GM08714 (cell line): ENCODE measurements around the gene NRN1.

Experiments
- H3K4me3 ChIP-seq: fragments of 200-500 bp; sonication (Bioruptor generic); 2 replicates; pipeline ENCODE4 v1.5.1; 2014; ENCODE audit warnings: mild to moderate bottlenecking, low read length, inconsistent platforms
- ZNF274 ChIP-seq: IDR thresholded peaks from 2 replicates; pipeline ENCODE4 v1.6.1; 2012; ENCODE audit warnings: mild to moderate bottlenecking, low read depth, low read length

The NRN1 gene

GRCh38 chr6:6006006-6006427 is 708 bp downstream of the NRN1 start:
- TF ChIP-seq ZNF274 = no peak
- peak overlapping the region; percentile 88 for H3K4me3 ChIP-seq

- TF ChIP-seq ZNF274 = no peak
These were observed 1.4 kb downstream of the NRN1 start for GRCh38 chr6:6005051-6006005.

GRCh38 chr6:6004390-6004995 is 2.2 kb downstream of the NRN1 start:
- no peak for TF ChIP-seq ZNF274
- H3K4me3 ChIP-seq = peak overlapping the region; percentile 52

More at GRCh38 chr6:6005051-6006005, 1.4 kb downstream of the NRN1 start:
- peak overlapping the region; percentile 52; the same call in 1 of the 2 replicates for H3K4me3 ChIP-seq

GRCh38 chr6:6003621-6004366 is 2.9 kb downstream of the NRN1 start:
- H3K4me3 ChIP-seq = peak overlapping the region; percentile 52
- no peak for TF ChIP-seq ZNF274

- peak overlapping the region; percentile 52; the same call in 1 of the 2 replicates for H3K4me3 ChIP-seq
- no peak for TF ChIP-seq ZNF274
These were observed 3.7 kb downstream of the NRN1 start for GRCh38 chr6:6002848-6003620.

- no peak overlapping the region; the same call in 1 of the 2 replicates for H3K4me3 ChIP-seq
- no peak for TF ChIP-seq ZNF274
These were observed 4.5 kb downstream of the NRN1 start for GRCh38 chr6:6002005-6002847.

GRCh38 chr6:6001443-6001842 is 5.3 kb downstream of the NRN1 start:
- H3K4me3 ChIP-seq = no peak overlapping the region
- TF ChIP-seq ZNF274 = no peak

GRCh38 chr6:5999688-6000608 is 6.8 kb downstream of the NRN1 start:
- H3K4me3 ChIP-seq = no peak overlapping the region
- no peak for TF ChIP-seq ZNF274

GRCh38 chr6:5998711-5999687 is 7.7 kb downstream of the NRN1 start:
- no peak for TF ChIP-seq ZNF274
- no peak overlapping the region for H3K4me3 ChIP-seq

GRCh38 chr6:5998236-5998635 is 8.5 kb downstream of the NRN1 start:
- TF ChIP-seq ZNF274 = no peak
- no peak overlapping the region for H3K4me3 ChIP-seq

- peak overlapping the region; percentile 41; the same call in 1 of the 2 replicates for H3K4me3 ChIP-seq
- TF ChIP-seq ZNF274 = no peak
These were observed 9.2 kb downstream of the NRN1 start for GRCh38 chr6:5997420-5997987.
